Nucleus accumbens (tissue), 56 donors: ENCODE results near the gene RRBP1.

Experiments used
- DNase-seq, 56 donors: peaks; one replicate each; lab custom pipeline; 2025; lab: John Stamatoyannopoulos, UW

Gene RRBP1

DNA sequence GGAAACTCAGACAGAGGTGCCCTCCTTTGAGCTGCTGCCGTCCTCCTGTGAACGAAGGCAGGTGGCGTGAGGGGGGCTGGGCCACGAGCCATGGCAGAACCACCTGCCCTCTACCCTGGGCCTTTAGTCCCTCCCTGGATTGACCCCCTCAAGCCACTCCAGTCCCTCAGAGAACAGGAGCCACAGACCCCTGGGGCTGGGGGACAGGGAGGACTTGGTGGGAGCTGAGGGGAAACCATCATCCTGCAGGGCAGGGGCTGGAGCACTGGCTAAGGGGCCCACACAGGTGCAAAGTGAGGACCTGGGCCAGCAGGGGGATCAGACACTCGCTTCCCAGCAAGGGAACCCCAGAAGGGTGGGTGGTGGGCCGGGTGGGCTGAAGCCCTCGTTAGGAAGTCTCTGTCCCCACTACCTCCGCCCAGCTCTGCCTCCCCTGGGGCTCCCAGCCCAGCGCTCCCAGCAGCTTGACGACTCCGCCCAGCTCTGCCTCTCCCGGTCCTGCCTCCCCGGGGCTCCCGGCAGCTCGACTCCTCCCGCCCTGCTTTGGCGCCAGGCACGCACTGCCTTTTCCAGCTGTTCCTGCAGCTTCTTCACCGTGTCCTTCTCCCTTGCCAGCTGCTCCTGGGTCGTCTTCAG is 67.7 kb downstream of the RRBP1 start:
- no peak for DNase-seq

DNA sequence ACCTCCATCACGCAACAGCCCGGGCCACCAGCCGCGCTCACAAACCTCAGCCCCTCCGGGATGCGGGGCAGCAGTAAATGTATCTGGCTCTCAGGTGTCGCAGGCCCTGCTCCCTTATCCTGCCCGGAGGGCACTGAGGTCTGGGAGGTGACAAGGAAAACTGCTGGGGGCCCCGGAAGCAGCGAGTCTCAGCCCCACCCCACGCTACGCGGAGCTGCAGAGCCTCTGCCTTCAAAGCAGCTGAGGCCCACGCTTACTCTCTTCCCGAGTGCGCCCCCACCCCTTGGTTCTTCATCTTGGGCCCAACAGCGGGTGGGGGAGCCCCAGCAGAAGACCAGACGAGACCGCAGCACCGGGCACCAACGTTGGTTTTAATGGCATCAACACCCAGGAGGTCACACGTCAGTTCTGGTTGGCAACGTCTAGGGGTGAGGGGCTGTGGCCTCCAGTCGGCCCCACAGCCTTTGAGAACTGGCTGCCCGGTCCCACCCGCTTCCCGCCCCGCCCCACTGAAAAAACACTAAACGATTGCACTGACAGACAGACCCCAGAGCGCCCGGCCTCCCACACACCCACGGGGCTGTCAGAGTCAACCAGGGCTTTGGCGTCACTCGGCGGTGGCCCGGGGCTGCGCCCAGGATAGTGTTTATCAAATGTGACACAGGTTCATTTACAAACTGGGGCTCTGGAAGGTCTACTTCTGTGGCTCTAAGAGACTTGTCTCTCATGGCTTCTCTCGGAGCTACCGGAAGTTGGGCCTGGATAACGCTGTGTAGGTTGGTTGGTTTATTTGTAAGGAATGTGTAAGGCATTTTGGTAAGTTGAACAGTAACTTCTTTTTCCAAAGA is 68.5 kb downstream of the RRBP1 start:
- DNase-seq, result no peak

DNA sequence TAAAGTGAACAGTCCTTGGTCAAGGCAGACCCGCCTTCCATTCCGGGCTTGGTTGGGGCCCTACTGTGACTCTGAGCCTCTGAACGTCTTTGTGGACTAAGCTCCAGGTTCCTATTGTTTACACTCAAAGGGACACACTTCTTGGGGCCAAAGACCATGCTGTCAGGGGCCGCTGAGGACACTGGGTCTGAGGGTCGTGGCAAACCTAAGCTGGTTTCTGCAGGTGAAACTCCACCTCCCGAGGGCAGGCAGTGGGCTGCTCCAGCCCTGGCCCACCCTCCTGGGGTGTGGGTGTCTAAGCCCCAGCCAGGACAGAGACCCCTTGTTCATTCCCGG is 69.1 kb downstream of the RRBP1 start:
- DNase-seq, result no peak

DNA sequence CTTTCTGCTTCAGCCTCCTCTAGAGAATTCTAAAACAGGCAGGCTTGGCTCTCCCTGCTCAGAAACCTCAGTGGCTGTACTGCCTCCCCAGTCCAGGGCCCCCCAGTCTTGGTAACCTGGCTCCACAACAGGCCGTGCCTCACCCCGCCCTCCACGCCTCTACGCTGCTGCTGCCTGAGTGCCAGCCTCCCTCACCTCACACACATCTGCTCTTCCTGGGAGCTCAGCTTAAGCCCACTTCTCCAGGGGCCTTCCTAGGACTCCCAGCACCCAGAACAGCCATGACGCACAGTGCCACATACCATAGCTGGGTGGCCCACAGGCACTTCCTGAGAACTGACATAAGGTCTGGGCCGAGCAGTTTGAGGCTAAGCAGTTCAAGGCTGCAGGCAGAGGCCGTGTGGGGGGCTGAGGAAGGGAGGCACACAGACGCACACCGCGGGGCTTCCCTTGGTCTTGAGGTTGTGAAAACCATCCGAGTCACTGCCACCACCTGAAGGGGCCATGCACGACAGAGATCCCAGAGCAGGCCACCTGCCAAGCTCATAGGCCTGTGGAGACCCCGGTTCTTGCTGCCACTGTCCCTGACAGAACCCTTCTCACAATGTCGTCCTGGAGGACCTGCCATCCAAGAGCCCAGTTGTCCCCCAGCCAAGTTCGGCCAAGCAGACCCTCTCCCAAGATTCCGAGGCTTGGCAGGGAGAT is 69.6 kb downstream of the RRBP1 start:
- no peak for DNase-seq

DNA sequence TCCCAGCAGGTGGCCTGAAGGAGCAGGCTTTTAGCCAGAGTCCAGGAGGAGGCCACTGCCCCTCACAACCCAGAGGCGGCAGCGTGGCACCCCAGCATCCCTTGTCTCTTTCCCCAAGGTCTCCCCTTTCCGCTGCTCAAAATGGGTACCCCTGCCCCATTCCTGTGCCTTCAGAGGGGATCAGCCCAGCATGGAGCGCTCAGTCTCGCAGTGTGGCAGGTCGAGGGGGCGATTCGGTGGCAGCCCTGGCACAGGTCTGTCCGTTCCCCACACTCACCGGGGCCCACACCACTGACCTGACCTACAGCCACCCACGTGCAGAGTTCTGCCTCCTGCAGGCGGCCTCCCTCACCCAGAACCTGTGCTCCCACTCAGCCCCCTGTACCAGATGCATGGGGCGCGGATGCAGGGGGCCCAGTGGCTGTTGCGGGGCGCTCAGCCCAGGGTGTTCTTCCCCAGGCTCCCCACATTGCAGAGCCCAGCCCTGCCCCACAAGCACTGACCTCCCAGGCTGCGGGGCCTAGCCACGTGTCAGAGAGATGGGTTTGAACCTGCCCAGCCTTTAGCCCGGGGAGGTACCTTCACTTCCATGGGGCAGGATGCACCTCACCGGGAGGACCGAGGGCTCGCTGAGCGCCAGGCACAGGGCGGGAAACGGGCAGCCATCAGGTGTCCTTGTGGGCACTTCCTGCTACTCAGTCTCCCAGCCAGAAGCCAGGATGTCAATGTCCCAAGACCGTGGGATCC is 70.3 kb downstream of the RRBP1 start:
- DNase-seq, result no peak

DNA sequence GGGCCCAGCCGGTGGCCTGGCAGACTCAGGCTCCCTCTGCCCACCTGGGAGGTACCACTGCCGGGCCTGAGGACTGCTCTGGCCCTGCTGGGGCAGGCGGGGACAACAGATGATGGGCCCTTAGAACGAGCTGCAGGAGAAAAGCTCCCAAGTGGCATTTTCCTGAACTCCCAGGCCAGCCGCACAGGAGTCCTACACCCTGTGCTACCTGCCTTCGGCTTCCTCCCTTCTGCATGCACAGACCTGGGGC is 70.8 kb downstream of the RRBP1 start:
- no peak for DNase-seq

DNA sequence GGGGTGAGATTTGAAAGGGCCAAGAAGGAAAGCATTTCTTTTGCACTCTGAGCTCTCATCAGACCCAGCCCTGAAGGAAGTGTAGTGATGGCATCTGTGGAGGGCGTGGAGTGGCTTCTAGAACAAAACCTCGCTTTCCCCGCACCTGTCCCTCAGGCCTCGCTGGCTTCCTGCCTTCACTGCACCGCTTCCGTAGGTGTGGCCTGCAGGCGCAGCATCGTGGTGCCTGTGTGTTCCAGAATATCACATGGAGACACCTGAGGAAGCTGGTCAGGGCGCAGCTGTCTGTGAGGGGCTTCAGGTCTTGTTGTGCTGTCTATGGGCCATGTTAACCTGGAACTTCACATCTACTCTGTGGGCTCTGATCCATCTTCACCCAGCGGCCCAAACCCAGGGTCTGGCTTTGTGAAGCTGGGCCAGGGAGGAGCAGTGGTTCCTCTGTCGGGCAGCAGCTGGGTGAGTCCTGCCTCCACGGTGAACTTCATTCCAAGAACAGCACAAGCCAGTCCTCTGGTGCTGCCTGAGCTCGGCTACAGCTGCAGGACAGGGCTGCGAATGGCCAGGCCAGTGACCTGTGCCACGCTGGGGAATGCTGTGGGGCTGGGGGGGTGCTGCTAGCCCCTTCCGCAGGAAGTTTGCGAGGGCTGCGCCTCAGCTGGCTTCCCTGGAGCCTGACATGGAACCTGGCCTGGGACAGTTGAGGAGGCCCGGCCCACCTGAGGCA is 71.3 kb downstream of the RRBP1 start:
- no peak for DNase-seq

DNA sequence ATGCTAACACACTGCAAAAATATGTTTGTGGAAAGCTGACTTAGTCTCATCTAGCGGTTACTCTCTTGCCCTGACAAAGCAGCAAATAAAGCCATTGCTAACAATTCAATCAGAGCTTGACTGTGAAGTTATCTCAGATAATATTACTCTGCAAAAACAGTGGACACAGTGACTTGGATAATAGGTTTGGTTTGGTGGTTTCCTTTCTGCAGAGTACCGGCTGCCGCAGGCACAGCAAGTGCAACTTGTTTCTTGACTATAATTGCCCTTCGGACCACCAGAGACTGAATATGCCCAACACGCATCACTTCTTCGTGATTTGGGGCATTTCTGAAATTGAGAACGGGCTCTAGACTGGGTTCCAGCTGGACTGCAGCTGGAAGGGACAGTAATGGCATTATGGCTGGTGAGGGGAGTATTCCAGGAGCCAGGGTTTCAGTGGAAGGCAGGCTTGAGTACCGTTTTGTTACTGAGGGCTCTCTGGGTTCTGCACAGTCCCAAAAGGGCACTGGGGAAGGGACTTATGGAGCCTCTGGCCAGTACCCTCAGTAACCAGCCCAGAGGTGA is 72.1 kb downstream of the RRBP1 start:
- no peak for DNase-seq

DNA sequence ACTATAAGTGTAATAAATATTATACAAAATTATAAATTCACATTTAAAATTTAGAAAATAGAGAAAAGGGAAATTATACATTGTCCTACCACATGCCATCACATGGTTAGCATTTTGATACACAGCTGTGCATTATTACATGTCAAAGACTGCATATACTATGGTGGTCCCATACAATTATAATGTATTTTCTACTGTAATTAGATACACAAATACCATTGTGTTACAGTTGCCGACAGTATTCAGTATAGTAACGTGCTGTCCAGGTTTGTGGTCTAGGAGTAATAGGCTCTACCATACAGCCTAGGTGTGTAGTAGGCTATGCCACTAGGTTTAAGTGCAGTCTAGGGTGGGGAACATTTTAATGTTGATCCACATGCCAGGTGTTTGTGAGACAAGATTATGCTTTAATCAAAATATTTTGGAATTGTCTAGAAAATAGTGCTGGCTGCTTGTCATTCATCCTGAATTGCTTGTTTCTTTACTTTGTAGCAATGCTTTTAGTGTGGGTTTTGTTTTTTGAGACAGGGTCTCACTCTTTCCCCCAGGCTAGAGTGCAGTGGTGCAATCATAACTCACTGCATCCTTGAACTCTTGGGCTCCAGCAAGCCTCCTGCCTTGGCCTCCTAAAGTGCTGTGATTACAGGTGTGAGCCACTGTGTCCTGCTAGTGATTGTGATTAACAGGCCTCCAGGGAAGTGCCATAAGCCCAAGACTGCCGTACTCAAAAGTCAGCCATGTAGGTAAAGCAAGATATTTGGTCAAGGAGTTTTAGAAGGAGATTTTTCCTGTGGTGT is 73.1 kb downstream of the RRBP1 start:
- no peak for DNase-seq

DNA sequence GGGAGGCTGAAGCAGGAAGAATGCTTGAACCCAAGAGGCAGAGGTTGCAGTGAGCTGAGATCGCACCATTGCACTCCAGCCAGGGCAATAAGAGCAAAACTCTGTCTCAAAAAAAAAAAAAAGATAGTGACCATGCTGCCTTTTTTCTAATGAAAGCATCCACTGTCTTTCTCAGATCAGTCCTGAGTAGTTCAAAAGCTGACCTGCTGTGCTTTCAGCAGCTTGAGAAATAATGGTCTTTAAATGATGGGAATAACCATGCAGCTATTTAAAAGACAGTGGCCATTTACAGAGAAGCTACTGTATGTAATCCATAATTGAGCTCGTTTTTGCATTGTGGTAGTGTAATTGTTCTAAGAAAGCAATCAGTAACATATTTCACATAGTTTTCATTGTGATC is 76.0 kb downstream of the RRBP1 start:
- no peak for DNase-seq

DNA sequence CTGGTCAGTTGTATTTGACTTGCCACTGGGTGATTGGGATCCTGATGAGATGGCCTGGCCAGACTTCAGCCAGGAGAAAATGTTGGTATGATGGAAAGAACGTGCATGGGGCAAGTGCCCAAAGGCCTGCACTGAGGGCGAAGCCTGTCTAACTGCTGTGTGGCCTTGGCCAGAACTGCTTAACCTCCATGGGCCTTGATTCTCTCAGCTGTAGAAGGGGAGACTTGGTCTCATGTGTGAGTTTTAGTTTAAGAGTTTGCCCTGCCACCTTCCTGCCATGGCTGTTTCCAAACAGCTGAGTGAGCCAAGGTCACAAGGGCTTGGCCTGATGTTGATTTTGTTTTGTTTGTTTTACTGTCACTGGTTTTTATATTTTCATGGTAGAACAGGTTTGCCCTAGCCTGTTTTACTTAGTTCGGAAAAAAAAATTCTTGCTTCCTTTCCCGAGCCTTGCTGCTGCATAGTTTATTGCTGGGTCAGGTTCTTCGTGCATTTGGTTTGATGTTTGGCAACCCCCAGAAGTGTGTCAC is 76.8 kb downstream of the RRBP1 start:
- no peak for DNase-seq

DNA sequence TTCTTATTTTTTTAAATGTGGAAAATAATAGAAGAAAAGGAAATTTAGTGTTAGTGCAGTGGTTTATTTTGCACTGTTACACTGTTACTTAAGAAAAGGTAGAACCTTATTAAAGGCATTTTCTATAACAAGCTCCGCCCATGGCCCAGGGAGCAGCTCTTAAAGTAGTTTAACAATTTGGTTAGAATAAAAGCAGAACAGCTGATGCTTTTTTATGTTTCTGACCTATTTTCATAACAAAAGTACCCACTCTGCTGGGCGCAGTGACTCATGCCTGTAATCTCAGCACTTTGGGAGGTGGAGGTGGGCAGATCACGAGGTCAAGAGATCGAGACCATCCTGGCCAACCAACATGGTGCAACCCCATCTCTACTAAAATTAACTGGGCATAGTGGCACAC is 79.5 kb downstream of the RRBP1 start:
- no peak for DNase-seq

DNA sequence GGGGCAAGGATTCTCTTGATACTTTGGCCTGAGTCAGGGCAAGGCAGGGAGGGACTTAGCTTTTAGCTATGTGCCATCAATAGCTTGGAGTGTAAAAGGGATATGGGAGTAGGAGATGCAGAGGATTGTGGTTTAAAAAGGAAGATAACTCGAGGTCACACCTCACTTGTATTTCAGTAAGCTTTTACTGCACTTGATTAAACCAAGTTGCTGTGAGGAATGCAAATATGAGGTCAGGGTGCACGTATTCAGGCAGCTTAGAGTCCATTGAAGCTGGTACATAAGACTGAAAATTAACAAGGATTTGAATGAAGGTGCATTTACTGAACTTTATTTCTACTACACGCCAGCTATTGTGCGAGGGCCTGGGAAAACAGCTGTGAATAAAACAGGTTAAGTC is 80.1 kb downstream of the RRBP1 start:
- DNase-seq, result no peak

DNA sequence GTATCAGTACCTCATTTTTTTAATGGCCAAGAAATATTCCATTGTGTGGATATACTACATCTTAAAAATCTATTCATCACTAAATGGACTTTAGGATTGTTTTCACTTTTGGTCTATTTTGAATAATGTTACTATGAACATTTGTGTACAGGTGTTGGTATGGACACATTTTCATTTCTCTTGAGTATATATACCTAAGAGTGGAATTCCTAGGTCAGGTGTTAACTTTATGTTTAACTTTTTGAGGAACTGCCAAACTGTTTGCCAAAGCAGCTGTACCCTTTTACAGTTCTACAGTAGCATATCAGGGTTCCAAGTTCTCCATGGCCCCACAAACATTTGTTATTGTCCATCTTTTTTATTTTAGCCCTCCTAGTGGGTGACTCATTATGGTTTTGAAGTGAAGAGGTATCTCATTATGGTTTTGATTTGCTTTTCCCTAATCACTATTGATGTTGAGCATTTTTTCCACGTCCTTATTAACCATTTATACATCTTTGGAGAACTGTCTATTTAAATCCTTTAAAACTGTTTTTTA is 84.0 kb downstream of the RRBP1 start:
- no peak for DNase-seq

DNA sequence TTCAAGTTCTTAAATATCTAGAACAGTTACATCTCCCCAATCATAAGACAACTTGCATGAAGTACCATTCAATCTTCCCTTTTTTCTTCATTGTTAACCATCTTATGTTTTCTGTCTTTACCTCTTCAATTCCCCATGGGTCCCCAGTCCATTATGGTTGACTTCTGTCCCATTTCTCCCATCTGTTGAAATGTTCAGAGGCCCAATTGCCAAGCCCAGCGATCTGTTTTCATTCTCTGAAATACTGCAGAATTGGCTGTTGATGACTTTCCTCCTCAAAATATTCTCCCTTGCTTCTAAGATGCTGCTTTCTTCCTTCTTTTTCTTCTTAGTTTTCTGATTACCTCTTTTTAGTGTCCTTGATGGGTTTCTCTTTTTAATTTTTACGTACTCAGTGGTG is 86.2 kb downstream of the RRBP1 start:
- no peak for DNase-seq

DNA sequence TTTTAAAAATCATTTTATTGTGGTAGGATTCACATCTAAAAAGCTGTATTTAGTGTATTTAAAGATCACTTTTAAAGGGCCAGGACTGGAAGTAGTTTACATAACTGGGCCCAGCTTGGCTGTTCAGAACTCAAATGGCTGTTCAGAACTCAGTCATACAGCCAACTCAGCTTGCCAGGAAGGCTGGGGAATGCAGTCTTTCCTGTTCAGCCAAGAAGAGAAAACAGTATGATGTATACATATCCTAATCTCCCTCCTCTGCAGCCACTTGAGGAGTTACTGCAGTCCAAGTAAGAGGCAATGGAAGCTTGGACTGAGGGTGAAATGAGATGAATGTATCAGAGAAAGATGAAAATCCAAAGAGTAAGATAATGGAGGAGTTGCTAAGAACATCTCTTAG is 87.6 kb downstream of the RRBP1 start:
- no peak for DNase-seq

DNA sequence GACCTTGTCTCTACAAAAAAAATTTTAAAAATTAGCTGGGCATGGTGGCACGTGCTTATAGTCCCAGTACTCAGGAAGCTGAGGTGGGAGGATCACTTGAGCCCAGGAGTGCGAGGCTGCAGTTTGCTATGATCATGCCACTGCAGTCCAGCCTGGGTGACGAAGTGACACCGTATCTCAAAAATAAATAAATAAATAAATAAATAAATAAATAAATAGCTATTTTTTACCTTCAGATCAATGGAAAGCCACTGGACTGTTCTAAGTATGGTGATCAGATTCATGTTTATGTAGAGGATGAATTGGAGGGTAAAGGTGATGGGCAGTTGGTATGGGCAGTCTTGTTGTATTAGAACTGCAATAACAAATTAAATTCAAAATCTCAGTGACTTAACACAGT is 88.1 kb downstream of the RRBP1 start:
- DNase-seq, result no peak

DNA sequence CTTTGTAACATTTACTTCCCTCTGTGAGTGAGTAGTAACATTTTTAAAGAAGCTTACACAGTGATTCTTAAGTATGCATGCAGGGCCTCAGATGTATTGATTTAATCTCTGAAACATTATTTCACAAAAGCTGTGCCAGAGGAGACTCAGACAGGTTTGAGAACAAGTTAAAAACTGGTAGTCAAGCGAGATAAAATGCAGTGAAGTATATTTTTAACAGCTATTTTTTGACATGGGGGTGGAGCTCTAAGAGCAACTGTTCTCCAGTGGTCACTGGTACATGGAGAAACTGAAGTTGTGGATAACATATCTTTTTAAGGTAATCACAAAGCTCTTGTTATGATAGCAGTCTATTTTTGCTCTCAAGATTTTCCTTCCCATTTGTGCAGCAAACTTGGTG is 91.8 kb downstream of the RRBP1 start:
- DNase-seq, result no peak
